SK-N-SH (cell line): ENCODE data around the gene ANO2. TPM values are rescaled to one million over a fixed set of nuclear protein-coding genes. Genes with fewer than 3 reads are reported as not detected.

Experiments
- CTCF ChIA-PET: fragments of 300-600, 350-600 bp; formaldehyde crosslinking; extraction: SDS; loops from one replicate; lab custom pipeline; 2021; lab: Yijun Ruan, JAX
- POLR2A ChIA-PET: fragments of 350-600 bp; sonication (Branson Sonifier 250); formaldehyde crosslinking; extraction: SDS; loops from one replicate; lab custom pipeline; 2020; ENCODE audit warnings: antibody characterized with exemption, inconsistent platforms; lab: Yijun Ruan, JAX
- DNase-seq: peaks from one replicate; pipeline ENCODE4 v3.0.0; 2012
- H2AFZ ChIP-seq: fragments of 200-600 bp; sonication (generic); 2 replicates; pipeline ENCODE4 v1.8.1; 2016; ENCODE audit warnings: antibody characterized with exemption, mild to moderate bottlenecking, low read depth
- H3F3A ChIP-seq: fragments of 200-600 bp; sonication (generic); replicated peaks from 2 replicates; pipeline ENCODE3; 2016; ENCODE audit warnings: antibody characterized with exemption, mild to moderate bottlenecking; ENCODE audit not compliant: insufficient read depth
- H3K27ac ChIP-seq, 2 experiments: fragments of 200-500 bp in 1 of 2; fragments of 200-600 bp in 1 of 2; sonication (Bioruptor generic) in 1 of 2; sonication (generic), shearing (Covaris generic) in 1 of 2; 2 replicates each; pipeline versions ENCODE4 v1.5.1 to v1.6.1; 2014 to 2016; ENCODE audit warnings: low read depth in 2 of 2, inconsistent platforms in 1 of 2, low read length in 1 of 2, mild to moderate bottlenecking in 1 of 2, mixed read lengths in 1 of 2
- H3K27me3 ChIP-seq: fragments of 200-600 bp; sonication (generic), shearing (Covaris generic); 2 replicates; pipeline ENCODE4 v1.6.1; 2016; ENCODE audit warnings: mixed run types; ENCODE audit not compliant: insufficient read depth
- H3K36me3 ChIP-seq, 2 experiments: fragments of 200-500 bp in 1 of 2; fragments of 200-600 bp in 1 of 2; sonication (Bioruptor generic) in 1 of 2; sonication (generic) in 1 of 2; replicated peaks in 1 of 2; 2 replicates each; pipeline versions ENCODE3 to v1.5.1; 2014 to 2016; ENCODE audit warnings: low read length in 1 of 2, mild to moderate bottlenecking in 1 of 2; ENCODE audit not compliant: insufficient read depth in 2 of 2, control insufficient read depth in 1 of 2
- H3K4me1 ChIP-seq, 2 experiments: fragments of 200-500 bp in 1 of 2; fragments of 200-600 bp in 1 of 2; sonication (Bioruptor generic) in 1 of 2; sonication (generic), shearing (Covaris generic) in 1 of 2; 2 replicates each; pipeline versions ENCODE4 v1.5.1 to v1.6.1; 2014 to 2016; ENCODE audit warnings: low read depth in 1 of 2, low read length in 1 of 2, mixed run types in 1 of 2; ENCODE audit not compliant: insufficient read depth in 2 of 2, control insufficient read depth in 1 of 2
- H3K4me2 ChIP-seq: fragments of 200-600 bp; sonication (generic), shearing (Covaris generic); 2 replicates; pipeline ENCODE4 v1.6.1; 2017; ENCODE audit warnings: mixed run types
- H3K4me3 ChIP-seq, 2 experiments: fragments of 200-500 bp in 1 of 2; fragments of 200-600 bp in 1 of 2; sonication (Bioruptor generic) in 1 of 2; sonication (generic), shearing (Covaris generic) in 1 of 2; 2 replicates each; pipeline versions ENCODE4 v1.5.1 to v1.8.1; 2014 to 2016; ENCODE audit warnings: low read depth in 2 of 2, inconsistent platforms in 1 of 2, low read length in 1 of 2, mild to moderate bottlenecking in 1 of 2, mixed read lengths in 1 of 2, moderate library complexity in 1 of 2
- H3K79me2 ChIP-seq: fragments of 200-600 bp; sonication (generic); 2 replicates; pipeline ENCODE4 v1.8.1; 2017; ENCODE audit warnings: mild to moderate bottlenecking; ENCODE audit not compliant: insufficient read depth
- H3K9ac ChIP-seq: fragments of 200-600 bp; sonication (generic); 2 replicates; pipeline ENCODE4 v1.6.1; 2017; ENCODE audit warnings: mixed run types
- H3K9me2 ChIP-seq: fragments of 200-600 bp; sonication (generic); 2 replicates; pipeline ENCODE4 v1.6.1; 2017; ENCODE audit warnings: mixed run types
- H3K9me3 ChIP-seq: fragments of 200-600 bp; sonication (generic); 2 replicates; pipeline ENCODE4 v1.6.1; 2017; ENCODE audit warnings: mixed run types, mild to moderate bottlenecking, moderate library complexity
- H4K20me1 ChIP-seq: fragments of 200-600 bp; sonication (generic); 2 replicates; pipeline ENCODE4 v1.6.1; 2017; ENCODE audit warnings: mild to moderate bottlenecking, mixed run types; ENCODE audit not compliant: insufficient read depth
- ELF1 ChIP-seq: IDR thresholded peaks from 2 replicates; pipeline ENCODE4 v1.4.0; 2012
- EP300 ChIP-seq, 2 experiments: IDR thresholded peaks; 2 replicates each; pipeline versions ENCODE4 v1.4.0 to v1.6.1; 2012; ENCODE audit warnings: borderline replicate concordance in 1 of 2, low read depth in 1 of 2, low read length in 1 of 2
- EZH2phosphoT487 ChIP-seq: fragments of 200-600 bp; sonication (generic); IDR thresholded peaks from 2 replicates; pipeline ENCODE4 v1.6.1; 2017; ENCODE audit warnings: low read depth, mixed run types, mild to moderate bottlenecking, antibody characterized with exemption, moderate library complexity, borderline replicate concordance
- FOXJ3 ChIP-seq: sonication (generic); formaldehyde crosslinking; IDR thresholded peaks from 2 replicates; pipeline ENCODE4 v1.5.1; 2020; ENCODE audit warnings: mild to moderate bottlenecking, missing genetic modification reagents
- MEF2A ChIP-seq: IDR thresholded peaks from 2 replicates; pipeline ENCODE4 v1.4.0; 2012; ENCODE audit warnings: low read depth, borderline replicate concordance
- NRF1 ChIP-seq: IDR thresholded peaks from 2 replicates; pipeline ENCODE4 v1.6.1; 2012; ENCODE audit warnings: low read depth, mild to moderate bottlenecking, low read length
- RFX5 ChIP-seq: IDR thresholded peaks from 2 replicates; pipeline ENCODE4 v1.6.1; 2012; ENCODE audit warnings: mild to moderate bottlenecking, improper control_type of control experiment, low read length
- SIN3A ChIP-seq: IDR thresholded peaks from 2 replicates; pipeline ENCODE4 v1.6.1; 2012; ENCODE audit warnings: low read depth, mild to moderate bottlenecking, low read length, moderate library complexity, borderline replicate concordance
- YY1 ChIP-seq: IDR thresholded peaks from 2 replicates; pipeline ENCODE4 v1.4.0; 2012; ENCODE audit warnings: low read depth, mild to moderate bottlenecking
- WGBS: methylation state at CpG from one replicate; pipeline ENCODE4 v1.1.6; 2017; ENCODE audit warnings: low lambda C conversion rate; 5-methylcytosine and 5-hydroxymethylcytosine counted together
- polyA plus RNA-seq, 3 experiments: library from polyadenylated mRNA; depleted of rRNA; stranded (reverse); fragments of >200 nt; gene quantifications; 2 replicates each; pipeline ENCODE4 v1.2.3, GENCODE V29; 2012
- TF ChIP-seq, protein P1 (sequence below): IDR thresholded peaks from 2 replicates; pipeline ENCODE4 v1.4.0; 2012; ENCODE audit warnings: low read depth, borderline replicate concordance
- TF ChIP-seq, protein P2 (sequence below): fragments of 150-350 bp; IDR thresholded peaks from 2 replicates; pipeline ENCODE4 v1.6.1; 2017; ENCODE audit warnings: antibody characterized with exemption, low read length, low read depth, borderline replicate concordance
- TF ChIP-seq, protein P3 (sequence below): IDR thresholded peaks from 2 replicates; pipeline ENCODE4 v1.4.0; 2012; ENCODE audit warnings: low read depth

The ANO2 gene
- polyA plus RNA-seq, 1 of the 3 experiments (the other 2 are of a cell fraction): not detected

DNA sequence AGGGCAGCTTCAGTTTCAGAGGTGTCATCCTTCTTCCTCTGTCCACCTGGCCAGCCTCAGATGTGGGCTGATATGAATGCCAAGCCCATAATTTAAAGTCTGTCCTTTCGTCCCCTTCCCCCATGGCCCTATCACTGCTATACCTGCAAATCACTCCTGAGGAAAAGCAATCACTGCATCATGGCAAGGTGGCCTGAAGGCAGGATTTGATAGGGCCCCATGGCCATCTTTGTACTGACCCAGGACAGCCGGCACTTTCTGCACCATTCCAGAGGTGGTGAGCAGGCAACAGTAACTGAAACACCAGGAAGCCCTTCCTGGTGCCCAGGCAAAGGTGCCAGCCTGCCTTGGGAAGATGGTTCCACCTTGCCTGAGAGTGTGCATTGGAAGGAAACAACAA lies 60.8 kb downstream of the ANO2 start:
- H3K36me3 ChIP-seq: no peaks in the 10 kb centered on the region
- no peak for DNase-seq
- ChIA-PET CTCF (no interaction called here), POLR2A (no interaction called here)
- H2AFZ ChIP-seq: no peak overlapping the region
- TF ChIP-seq, protein P1, sequence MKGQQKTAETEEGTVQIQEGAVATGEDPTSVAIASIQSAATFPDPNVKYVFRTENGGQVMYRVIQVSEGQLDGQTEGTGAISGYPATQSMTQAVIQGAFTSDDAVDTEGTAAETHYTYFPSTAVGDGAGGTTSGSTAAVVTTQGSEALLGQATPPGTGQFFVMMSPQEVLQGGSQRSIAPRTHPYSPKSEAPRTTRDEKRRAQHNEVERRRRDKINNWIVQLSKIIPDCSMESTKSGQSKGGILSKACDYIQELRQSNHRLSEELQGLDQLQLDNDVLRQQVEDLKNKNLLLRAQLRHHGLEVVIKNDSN: no peak
- TF ChIP-seq, protein P2, sequence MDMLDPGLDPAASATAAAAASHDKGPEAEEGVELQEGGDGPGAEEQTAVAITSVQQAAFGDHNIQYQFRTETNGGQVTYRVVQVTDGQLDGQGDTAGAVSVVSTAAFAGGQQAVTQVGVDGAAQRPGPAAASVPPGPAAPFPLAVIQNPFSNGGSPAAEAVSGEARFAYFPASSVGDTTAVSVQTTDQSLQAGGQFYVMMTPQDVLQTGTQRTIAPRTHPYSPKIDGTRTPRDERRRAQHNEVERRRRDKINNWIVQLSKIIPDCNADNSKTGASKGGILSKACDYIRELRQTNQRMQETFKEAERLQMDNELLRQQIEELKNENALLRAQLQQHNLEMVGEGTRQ: no peak
- no peak for TF ChIP-seq EZH2phosphoT487
- no peak for TF ChIP-seq NRF1
- no peak for TF ChIP-seq EP300 (IDR thresholded peaks at IDR 0.05; ENCODE audit: borderline replicate concordance in 1 of 2, low read depth in 1 of 2, low read length in 1 of 2)
- no peak for TF ChIP-seq SIN3A
- TF ChIP-seq RFX5: no peak
- TF ChIP-seq MEF2A: no peak
- no peaks in the 10 kb centered on the region for H3F3A ChIP-seq
- H3K79me2 ChIP-seq: no peaks in the 10 kb centered on the region
- H3K4me2 ChIP-seq: no peak overlapping the region
- H3K27me3 ChIP-seq: peaks cover 10% of the 10 kb centered on the region; the same call in 1 of the 2 replicates
- 7% methylated on average over 2 of the region's 2 CpGs for WGBS
- H4K20me1 ChIP-seq: no peaks in the 10 kb centered on the region
- H3K4me1 ChIP-seq: no peaks in the 10 kb centered on the region
- H3K9ac ChIP-seq: no peak overlapping the region
- no peak overlapping the region for H3K27ac ChIP-seq
- no peak overlapping the region for H3K4me3 ChIP-seq
- no peaks in the 10 kb centered on the region for H3K9me3 ChIP-seq
- no peaks in the 10 kb centered on the region for H3K9me2 ChIP-seq

DNA sequence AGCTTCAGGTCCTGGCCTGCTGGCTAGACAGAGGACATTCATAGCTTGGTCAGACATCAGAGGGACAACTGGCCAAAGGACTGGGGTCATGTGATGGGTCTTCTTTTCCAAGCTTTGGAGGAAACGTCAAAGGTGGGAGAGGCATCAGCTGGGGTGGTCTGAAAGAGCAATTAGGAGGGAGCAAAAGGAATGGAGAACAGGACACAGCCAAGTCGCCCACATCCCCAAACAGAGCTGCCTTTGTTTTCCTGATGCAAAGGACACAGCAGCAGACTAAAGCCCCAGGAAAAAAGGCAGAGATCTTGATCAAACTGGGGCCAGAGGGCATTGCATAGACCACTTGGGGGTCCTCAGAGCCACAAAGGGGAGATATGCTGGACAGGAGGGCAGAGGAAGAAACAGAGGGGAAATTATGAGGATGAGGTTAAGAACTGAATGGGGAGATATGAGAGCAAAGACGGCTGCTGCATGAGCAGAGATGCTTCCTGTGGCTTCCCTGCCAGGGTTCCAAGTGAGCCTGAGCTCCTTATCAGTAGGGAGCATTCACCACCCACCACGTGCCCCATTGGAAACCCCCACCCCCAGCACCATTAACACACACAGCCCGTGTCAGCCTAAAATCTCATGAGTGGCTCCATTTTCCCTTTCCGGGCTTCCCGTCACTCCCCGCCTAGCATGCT lies 62.4 kb downstream of the ANO2 start:
- WGBS: 15% methylated on average over 8 of the region's 8 CpGs
- Histone ChIP-seq H3K79me2 (no peaks in the 10 kb centered on the region), H3K27me3 (peaks cover 14% of the 10 kb centered on the region; the same call in 1 of the 2 replicates), H3K9ac (no peak overlapping the region), H3K4me2 (no peak overlapping the region), H3K4me3 (no peak overlapping the region), H2AFZ (no peak overlapping the region), H3K9me3 (no peaks in the 10 kb centered on the region), H3K4me1 (no peaks in the 10 kb centered on the region), H3F3A (no peaks in the 10 kb centered on the region), H3K36me3 (no peaks in the 10 kb centered on the region), H3K9me2 (no peaks in the 10 kb centered on the region), H3K27ac (no peak overlapping the region), H4K20me1 (no peaks in the 10 kb centered on the region)
- ChIA-PET POLR2A (no interaction called here), CTCF (no interaction called here)
- TF ChIP-seq, protein P2: no peak
- TF ChIP-seq YY1 (no peak), ELF1 (no peak), EZH2phosphoT487 (no peak), FOXJ3 (no peak)
- TF ChIP-seq, protein P3, sequence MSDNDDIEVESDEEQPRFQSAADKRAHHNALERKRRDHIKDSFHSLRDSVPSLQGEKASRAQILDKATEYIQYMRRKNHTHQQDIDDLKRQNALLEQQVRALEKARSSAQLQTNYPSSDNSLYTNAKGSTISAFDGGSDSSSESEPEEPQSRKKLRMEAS: no peak
- DNase-seq: no peak
